Colonic mucosa (tissue), 4 donors: Measurements from ENCODE around the gene PPARA. TPM values are rescaled to one million over a fixed set of nuclear protein-coding genes. Genes with fewer than 3 reads are reported as not detected.
A peak's percentile ranks its signal among the peaks of the same experiment; 100 is the strongest.

Source experiments
- DNase-seq: peaks from one replicate; pipeline ENCODE4 v3.0.0-alpha.2; 2020
- H3K27ac ChIP-seq: fragments of 200-600 bp; one replicate; pipeline ENCODE4 v1.8.0; 2021
- H3K27me3 ChIP-seq: fragments of 200-600 bp; one replicate; pipeline ENCODE4 v1.8.0; 2021
- H3K36me3 ChIP-seq: fragments of 200-600 bp; one replicate; pipeline ENCODE4 v1.8.0; 2021
- H3K4me1 ChIP-seq: fragments of 200-600 bp; one replicate; pipeline ENCODE4 v1.8.0; 2021; ENCODE audit warnings: mild to moderate bottlenecking
- H3K4me3 ChIP-seq: fragments of 200-600 bp; one replicate; pipeline ENCODE4 v1.8.0; 2021
- H3K9ac ChIP-seq, 2 donors: one replicate each; pipeline ENCODE4 v1.7.0; 2013; ENCODE audit warnings: control low read depth in 2 of 2, low read depth in 2 of 2, low read length in 2 of 2
- H3K9me3 ChIP-seq: fragments of 200-600 bp; one replicate; pipeline ENCODE4 v1.8.0; 2021
- intact Hi-C: fragments of 100-400 bp; cut with DNase I; formaldehyde crosslinking; loops from one replicate; pipeline ENCODE4 v1.14.1; 2022
- total RNA-seq, 2 donors: library from RNA; stranded (reverse); fragmentation: NEBNext Ultra II Directional in 1 of 2; extraction: Animal tissue kit (Norgen Biotek cat#: 25700) in 1 of 2; gene quantifications; one replicate each; pipeline ENCODE4 v1.2.1, GENCODE V29; 2021
- TF ChIP-seq, protein P1 (sequence below): fragments of 200-600 bp; IDR thresholded peaks from one replicate; pipeline ENCODE4 v1.8.0; 2022; ENCODE audit warnings: antibody characterized with exemption, mild to moderate bottlenecking
- donor health status: healthy.
- donor health status: DM: no; HTN: no; CAD: no.
- donor health status: DM: no; HTN: no; CAD: no.

PPARA gene
- total RNA-seq, 2 donors from 2014 or later: 59.8 to 74.8 TPM

DNA sequence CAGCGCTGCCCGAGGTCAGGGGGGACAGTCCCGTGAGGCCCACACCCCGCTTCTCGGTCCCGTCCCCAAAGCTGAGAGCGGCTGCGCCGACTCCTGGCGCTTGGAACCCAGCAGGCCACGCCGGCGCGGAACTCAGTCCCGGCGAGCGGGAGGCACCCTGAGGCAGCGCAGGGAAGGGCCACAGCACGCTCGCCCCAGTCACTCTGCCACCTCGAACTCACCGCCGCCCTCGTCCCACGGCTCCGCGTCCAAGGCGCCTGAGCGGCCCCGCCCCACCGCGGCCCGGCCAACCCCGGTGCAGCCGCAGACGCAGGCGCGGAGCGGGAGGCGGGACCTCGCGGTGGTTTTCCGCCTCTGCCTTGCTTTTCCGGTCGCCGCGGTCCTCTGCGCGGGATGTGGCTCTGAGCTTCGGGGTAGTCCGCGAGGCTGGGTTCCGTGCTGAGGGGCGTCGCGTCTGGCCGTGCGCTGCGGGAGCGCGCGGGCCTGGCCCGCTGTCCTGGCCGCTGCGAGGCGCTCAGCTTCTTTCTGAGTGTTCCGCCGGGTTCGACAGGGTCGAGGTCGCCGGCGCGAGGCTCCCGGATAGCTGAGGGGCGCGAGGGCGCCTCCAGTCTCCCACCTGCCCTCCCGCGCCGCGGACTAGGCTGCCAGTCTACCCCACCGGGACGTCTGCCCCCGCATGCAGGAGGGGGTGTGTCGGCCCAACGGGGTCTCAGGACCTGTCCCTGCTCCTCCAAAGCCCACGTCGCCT is 99.9 kb downstream of the PPARA start, which contains the start of gene CDPF1:
Gene CDPF1 (minus strand): TSS at position 259 of the 748 bp plus-strand sequence. CDS start 2,009 bp downstream, outside the sequence.
- TF ChIP-seq, protein P1, sequence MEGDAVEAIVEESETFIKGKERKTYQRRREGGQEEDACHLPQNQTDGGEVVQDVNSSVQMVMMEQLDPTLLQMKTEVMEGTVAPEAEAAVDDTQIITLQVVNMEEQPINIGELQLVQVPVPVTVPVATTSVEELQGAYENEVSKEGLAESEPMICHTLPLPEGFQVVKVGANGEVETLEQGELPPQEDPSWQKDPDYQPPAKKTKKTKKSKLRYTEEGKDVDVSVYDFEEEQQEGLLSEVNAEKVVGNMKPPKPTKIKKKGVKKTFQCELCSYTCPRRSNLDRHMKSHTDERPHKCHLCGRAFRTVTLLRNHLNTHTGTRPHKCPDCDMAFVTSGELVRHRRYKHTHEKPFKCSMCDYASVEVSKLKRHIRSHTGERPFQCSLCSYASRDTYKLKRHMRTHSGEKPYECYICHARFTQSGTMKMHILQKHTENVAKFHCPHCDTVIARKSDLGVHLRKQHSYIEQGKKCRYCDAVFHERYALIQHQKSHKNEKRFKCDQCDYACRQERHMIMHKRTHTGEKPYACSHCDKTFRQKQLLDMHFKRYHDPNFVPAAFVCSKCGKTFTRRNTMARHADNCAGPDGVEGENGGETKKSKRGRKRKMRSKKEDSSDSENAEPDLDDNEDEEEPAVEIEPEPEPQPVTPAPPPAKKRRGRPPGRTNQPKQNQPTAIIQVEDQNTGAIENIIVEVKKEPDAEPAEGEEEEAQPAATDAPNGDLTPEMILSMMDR: no peak
- Histone ChIP-seq H3K9ac (peak within 1 kb of the TSS; percentile 91 to 93), H3K9me3 (no peaks in the 10 kb centered on the region), H3K27me3 (no peaks in the 10 kb centered on the region), H3K27ac (peak within 1 kb of the TSS; percentile 83), H3K4me3 (peak within 1 kb of the TSS; percentile 92), H3K4me1 (peaks cover 4% of the 10 kb centered on the region), H3K36me3 (no peaks in the 10 kb centered on the region)
- intact Hi-C loops: loop anchor here (10.0 kb wide), 1 partner anchor 105 kb away; no protein-coding TSS in a partner anchor
- DNase-seq: peak; percentile 93

DNA sequence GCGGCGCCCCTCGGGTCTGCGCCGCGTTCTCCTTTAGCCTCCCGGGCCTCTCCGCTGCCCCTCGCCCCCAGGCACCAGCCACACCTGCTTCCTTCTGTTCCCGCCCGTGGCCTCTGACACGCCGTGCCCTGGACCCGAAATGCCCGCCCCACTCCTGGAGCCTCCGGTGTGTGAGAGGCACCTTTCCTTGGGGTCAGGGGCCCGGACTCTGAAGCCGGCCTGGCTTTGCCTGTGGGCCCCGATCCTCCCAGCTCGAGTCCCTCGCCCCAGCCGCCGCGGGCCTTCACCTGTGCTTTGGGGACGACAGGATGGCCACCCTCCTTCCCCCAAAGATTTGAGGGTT is 100.4 kb downstream of the PPARA start:
- H3K9me3 ChIP-seq: no peaks in the 10 kb centered on the region
- peak overlapping the region; percentile 91 to 93 for H3K9ac ChIP-seq
- intact Hi-C loops: loop anchor here (10.0 kb wide), 1 partner anchor 106 kb away; no protein-coding TSS in a partner anchor
- TF ChIP-seq, protein P1: no peak
- H3K4me3 ChIP-seq: peak overlapping the region; percentile 92
- H3K4me1 ChIP-seq: peaks cover 4% of the 10 kb centered on the region
- H3K36me3 ChIP-seq: no peaks in the 10 kb centered on the region
- no peak for DNase-seq
- peak overlapping the region; percentile 83 for H3K27ac ChIP-seq
- no peaks in the 10 kb centered on the region for H3K27me3 ChIP-seq

DNA sequence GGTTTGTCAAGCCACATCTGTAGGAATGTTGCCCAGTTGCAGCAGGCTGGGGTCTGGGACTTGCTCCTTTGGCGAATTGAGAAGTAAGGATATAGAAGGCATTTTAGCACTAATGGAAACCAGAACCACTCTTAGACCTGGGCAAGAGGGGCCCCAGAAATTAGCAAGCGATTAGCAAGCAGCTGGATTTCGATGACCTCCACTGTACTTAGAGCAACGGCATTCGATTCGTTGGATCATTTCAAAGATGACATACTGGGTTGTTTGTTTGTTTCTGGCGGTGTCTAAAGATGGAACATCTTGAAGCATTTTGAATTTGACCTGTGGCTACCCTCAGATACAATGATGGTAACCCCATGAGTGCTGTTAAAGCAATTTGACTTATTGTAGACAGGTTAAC is 100.9 kb downstream of the PPARA start:
- H3K27me3 ChIP-seq: no peaks in the 10 kb centered on the region
- TF ChIP-seq, protein P1: no peak
- peaks cover 4% of the 10 kb centered on the region for H3K4me1 ChIP-seq
- H3K27ac ChIP-seq: no peak overlapping the region
- DNase-seq: no peak
- intact Hi-C loops: loop anchor here (10.0 kb wide), 1 partner anchor 106 kb away; no protein-coding TSS in a partner anchor
- no peaks in the 10 kb centered on the region for H3K36me3 ChIP-seq
- no peaks in the 10 kb centered on the region for H3K9me3 ChIP-seq
- H3K9ac ChIP-seq: peak overlapping the region; percentile 91 to 93
- peak overlapping the region; percentile 92 for H3K4me3 ChIP-seq

DNA sequence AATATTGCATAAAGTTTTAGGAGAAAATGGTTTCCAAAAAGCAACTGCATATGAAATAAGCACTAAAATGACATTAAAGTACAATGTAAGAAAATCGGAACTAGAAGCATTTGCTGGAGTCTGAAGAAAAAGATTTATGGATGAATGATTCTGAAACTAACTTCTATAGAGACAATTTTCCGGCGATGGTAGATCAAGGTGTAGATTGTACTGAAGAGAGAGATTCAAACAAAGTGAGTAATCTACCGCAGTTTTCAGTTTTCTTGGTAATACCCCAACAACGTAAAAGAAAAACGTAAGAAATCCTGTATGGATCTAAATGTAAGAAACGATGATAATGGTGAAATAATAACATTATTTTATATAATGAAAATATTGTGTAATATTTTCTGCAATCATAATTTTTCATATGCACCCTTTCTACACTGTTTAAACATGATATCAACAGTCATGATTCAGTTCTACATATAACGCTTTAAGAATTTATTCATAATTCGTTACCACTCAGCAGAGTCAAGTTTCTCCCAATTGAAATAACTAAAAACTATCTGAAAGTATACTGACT is 101.6 kb downstream of the PPARA start:
- no peak for DNase-seq
- Histone ChIP-seq H3K27ac (no peak overlapping the region), H3K27me3 (no peaks in the 10 kb centered on the region), H3K9me3 (no peaks in the 10 kb centered on the region), H3K4me1 (peaks cover 4% of the 10 kb centered on the region), H3K36me3 (no peaks in the 10 kb centered on the region), H3K9ac (no peak overlapping the region), H3K4me3 (no peak overlapping the region)
- TF ChIP-seq, protein P1: no peak
- intact Hi-C loops: loop anchor here (10.0 kb wide), 1 partner anchor 107 kb away; no protein-coding TSS in a partner anchor

DNA sequence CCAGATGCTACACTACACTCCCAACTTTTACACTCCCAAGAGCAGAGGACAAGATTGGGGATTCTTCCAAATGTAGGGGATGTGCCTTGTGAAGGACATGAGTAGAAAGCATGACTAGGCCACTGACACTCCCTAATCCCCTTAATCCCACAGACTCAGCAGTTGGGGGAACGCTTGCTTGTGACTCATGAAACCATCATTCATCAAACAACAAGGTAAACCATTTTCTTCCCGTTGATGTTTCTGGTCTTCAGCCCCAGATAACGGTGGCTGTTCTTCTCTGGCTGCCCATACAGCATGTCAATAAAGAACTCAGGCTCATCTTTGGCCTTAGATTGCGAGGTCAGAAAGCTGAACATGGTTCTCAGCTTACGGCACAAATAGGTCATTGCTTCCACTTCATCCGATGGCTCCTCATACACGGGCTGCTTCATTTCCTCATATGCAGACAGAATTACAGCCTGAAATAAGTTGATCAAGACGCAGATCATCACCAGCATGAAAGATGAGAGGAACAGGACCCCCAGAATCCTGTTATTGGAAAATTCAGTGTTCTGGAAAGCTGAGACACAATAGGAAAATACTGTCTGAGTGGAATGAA is 106.1 kb downstream of the PPARA start:
- intact Hi-C loops: loop anchor here (10.0 kb wide), 1 partner anchor 112 kb away; no protein-coding TSS in a partner anchor
- TF ChIP-seq, protein P1: no peak

More for the DNA sequence above, 106.1 kb downstream of the PPARA start:
- Histone ChIP-seq H3K27me3 (no peaks in the 10 kb centered on the region), H3K4me1 (no peaks in the 10 kb centered on the region), H3K9ac (no peak overlapping the region), H3K27ac (no peak overlapping the region), H3K4me3 (no peak overlapping the region), H3K36me3 (no peaks in the 10 kb centered on the region), H3K9me3 (no peaks in the 10 kb centered on the region)
- no peak for DNase-seq
